Epithelial cell of esophagus (primary cell): Measurements from ENCODE around the gene BAD.

ENCODE experiments used
- DNase-seq: peaks from one replicate; pipeline ENCODE4 v3.0.0; 2010; ENCODE audit warnings: low read depth
- H3K4me3 ChIP-seq: 2 replicates; pipeline ENCODE4 v1.5.1; 2011; ENCODE audit warnings: mild to moderate bottlenecking, low read length, control low read depth
- TF ChIP-seq, protein P1 (sequence below): IDR thresholded peaks from 2 replicates; pipeline ENCODE4 v1.5.1; 2011; ENCODE audit warnings: low read depth, mild to moderate bottlenecking, low read length, control low read depth, inconsistent platforms; ENCODE audit not compliant: insufficient read depth; ENCODE audit errors: missing control alignments

BAD gene

DNA sequence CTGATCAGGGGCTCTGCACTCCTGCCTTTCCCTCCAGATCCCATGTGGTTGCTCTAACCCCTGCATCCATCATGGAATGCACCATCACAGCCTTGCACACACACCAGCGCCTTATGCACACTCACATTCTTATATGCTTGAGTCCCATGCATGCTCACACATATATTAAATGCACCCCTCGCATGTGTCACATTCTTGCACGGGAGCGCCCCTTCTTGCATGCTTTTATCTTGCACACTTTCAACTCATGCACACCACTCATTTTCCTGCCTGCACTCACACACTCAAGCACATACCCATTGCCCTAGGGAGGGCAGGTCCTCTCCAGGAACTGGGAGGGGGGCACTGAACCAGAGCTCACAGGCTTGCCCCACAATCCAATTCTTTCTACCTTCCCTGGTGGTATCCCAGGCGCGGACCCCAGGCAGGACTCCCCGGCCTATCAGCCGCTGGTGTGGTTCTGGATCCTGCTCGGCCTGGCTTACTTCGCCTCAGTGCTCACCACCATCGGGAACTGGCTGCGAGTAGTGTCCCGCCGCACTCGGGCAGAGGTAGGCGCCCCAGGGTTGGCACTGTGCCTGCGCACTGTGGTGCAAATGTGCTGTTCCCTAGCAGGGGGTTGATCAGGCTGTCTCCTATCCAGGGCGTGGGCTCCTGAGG, 13.4 kb upstream of the BAD start:
- no peak overlapping the region for H3K4me3 ChIP-seq
- TF ChIP-seq, protein P1, sequence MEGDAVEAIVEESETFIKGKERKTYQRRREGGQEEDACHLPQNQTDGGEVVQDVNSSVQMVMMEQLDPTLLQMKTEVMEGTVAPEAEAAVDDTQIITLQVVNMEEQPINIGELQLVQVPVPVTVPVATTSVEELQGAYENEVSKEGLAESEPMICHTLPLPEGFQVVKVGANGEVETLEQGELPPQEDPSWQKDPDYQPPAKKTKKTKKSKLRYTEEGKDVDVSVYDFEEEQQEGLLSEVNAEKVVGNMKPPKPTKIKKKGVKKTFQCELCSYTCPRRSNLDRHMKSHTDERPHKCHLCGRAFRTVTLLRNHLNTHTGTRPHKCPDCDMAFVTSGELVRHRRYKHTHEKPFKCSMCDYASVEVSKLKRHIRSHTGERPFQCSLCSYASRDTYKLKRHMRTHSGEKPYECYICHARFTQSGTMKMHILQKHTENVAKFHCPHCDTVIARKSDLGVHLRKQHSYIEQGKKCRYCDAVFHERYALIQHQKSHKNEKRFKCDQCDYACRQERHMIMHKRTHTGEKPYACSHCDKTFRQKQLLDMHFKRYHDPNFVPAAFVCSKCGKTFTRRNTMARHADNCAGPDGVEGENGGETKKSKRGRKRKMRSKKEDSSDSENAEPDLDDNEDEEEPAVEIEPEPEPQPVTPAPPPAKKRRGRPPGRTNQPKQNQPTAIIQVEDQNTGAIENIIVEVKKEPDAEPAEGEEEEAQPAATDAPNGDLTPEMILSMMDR, result no peak
- DNase-seq, result no peak

DNA sequence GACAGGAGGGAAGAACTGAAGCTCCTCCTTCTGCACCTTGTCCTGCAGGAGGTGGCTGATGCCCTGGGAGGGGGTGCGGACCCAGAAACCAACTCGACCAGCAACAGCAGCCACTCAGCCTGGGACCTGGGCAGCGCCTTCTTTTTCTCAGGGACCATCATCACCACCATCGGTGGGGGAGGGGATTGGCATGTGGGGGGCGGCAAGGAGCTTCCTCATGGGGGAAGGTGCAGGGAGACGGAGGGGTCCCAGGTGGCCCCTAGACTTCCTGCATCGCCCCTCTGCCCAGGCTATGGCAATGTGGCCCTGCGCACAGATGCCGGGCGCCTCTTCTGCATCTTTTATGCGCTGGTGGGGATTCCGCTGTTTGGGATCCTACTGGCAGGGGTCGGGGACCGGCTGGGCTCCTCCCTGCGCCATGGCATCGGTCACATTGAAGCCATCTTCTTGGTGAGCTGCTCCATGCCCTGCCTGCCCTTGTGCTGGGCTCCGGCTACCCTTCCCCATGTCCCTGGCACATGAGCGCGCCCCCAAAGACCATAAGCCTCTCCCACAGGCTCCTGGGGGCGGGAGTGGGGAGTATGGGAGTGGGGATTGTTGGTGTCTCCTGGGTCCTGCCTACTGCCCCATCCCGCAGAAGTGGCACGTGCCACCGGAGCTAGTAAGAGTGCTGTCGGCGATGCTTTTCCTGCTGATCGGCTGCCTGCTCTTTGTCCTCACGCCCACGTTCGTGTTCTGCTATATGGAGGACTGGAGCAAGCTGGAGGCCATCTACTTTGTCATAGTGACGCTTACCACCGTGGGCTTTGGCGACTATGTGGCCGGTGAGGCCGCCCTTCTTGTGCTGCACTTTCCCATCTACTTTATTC, 12.6 kb upstream of the BAD start:
- DNase-seq, result no peak
- TF ChIP-seq, protein P1, result no peak

DNA sequence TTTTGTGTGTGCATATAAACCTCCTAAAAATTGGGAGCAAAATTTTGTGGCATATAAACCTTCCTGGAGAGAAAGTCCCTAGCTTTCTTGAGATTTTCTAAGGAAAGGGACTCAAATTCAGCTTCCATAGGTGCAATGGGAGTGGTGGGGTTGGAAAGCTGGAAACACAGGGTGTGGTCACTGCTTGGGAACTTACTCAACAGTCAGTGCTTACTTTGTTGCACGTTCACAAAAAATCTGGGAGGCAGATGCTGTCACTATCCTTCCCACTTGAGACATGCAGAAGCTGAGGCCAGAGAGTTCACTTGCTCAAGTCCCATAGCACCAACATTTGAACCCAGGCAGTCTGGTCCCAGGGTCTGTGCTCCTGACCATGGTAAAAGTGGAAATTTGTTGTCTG, 11.8 kb upstream of the BAD start:
- peak; percentile 55 for DNase-seq
- H3K4me3 ChIP-seq, result no peak overlapping the region
- TF ChIP-seq, protein P1, result no peak

More for the DNA sequence above, 12.6 kb upstream of the BAD start:
- no peak overlapping the region for H3K4me3 ChIP-seq

DNA sequence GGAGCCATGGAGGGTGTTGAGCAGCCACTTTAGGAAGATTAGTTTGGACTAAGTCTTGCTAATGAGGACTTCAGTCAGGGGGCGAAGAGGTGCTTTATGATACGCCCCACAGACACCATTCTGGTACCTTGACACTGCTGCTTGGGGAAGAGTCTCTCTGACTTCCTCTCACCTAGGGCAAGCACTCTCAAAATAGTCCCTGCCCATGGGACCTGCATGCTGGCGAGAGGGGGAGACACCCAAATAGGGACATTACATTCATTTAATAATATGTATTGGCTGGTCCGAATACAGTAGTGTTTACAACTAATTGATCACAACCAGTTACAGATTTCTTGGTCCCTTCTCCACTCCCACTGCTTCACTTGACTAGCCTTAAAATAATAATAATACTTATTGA, 11.3 kb upstream of the BAD start:
- TF ChIP-seq, protein P1, result no peak
- no peak for DNase-seq
- H3K4me3 ChIP-seq, result no peak overlapping the region

DNA sequence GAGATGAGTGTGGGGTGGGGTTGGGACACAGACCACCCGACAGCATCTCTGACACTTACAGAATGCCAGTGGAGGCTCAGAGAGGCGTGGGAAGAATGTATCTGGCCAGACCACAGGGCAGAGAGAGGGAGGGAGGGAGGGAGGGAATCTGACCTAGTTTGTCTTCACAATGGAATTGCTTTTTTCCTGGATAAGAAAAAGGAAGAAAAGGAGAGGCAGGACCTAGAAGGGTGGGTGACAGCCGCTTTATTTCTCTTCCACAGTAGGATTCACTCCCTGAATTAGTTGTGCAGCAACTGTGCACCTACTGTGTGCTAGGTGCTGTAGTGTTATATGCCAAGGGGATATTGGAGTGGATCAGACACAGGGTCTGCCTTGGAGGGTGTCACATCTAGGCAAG, 10.3 kb upstream of the BAD start:
- DNase-seq, result no peak

DNA sequence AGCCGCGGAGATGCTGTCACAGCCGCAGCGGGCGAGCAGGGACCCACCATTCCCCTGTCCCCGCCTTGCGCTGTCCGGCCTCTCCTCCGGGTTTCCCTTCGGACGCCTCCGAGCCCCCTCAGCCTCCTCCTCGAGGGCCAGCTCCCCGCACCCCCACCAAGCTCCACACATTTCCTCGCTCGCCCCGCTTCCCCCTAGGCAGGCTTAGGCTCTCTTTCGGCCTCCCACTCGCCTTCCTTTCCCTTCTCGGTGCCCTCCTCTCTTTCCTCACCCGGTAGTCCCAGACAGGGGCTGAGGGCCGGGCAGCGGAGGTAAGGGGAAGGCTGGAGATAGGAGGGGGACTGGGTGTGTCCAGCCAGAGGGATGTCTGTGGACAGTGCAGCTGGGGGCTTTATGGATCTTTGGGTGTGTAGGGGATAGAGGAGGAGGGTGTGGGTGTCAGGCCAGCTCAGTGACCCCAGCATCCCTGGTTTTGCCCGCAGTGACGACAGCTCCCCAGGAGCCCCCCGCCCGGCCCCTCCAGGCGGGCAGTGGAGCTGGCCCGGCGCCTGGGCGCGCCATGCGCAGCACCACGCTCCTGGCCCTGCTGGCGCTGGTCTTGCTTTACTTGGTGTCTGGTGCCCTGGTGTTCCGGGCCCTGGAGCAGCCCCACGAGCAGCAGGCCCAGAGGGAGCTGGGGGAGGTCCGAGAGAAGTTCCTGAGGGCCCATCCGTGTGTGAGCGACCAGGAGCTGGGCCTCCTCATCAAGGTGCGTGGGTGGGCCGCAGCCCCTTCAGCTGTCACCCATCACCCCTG, 8.2 kb upstream of the BAD start:
- H3K4me3 ChIP-seq, result peak overlapping the region; percentile 3
- no peak for DNase-seq
- TF ChIP-seq, protein P1, result no peak

More for the DNA sequence above, 10.3 kb upstream of the BAD start:
- no peak overlapping the region for H3K4me3 ChIP-seq
- TF ChIP-seq, protein P1, result no peak
